Measurements from ENCODE around the gene CCM2.

The CCM2 gene

GRCh38 chr7:44969049-44969700 lies 30.8 kb upstream of the CCM2 start:
- DNase-seq: no peak

- DNase-seq: no peak
Measured at GRCh38 chr7:44969701-44970522, 30.1 kb upstream of the CCM2 start.

- no peak for DNase-seq
Measured at GRCh38 chr7:44970523-44971051, 29.4 kb upstream of the CCM2 start.

- DNase-seq: no peak
Measured at GRCh38 chr7:44971188-44971901, 28.7 kb upstream of the CCM2 start.

GRCh38 chr7:44971902-44972441 lies 28.0 kb upstream of the CCM2 start:
- DNase-seq: no peak

- no peak for DNase-seq
Measured at GRCh38 chr7:44972562-44972961, 27.4 kb upstream of the CCM2 start.

GRCh38 chr7:44973610-44974401 lies 26.2 kb upstream of the CCM2 start:
- no peak for DNase-seq

- no peak for DNase-seq
Measured at GRCh38 chr7:44974549-44974948, 25.5 kb upstream of the CCM2 start.

- no peak for DNase-seq
Measured at GRCh38 chr7:44975331-44976039, 24.5 kb upstream of the CCM2 start.

- DNase-seq: no peak
Measured at GRCh38 chr7:44976040-44976745, 23.8 kb upstream of the CCM2 start.

GRCh38 chr7:44976746-44977196 lies 23.2 kb upstream of the CCM2 start:
- no peak for DNase-seq

GRCh38 chr7:44977304-44977958 lies 22.6 kb upstream of the CCM2 start:
- no peak for DNase-seq

- no peak for DNase-seq
Measured at GRCh38 chr7:44977959-44978335, 22.1 kb upstream of the CCM2 start.

- no peak for DNase-seq
Measured at GRCh38 chr7:44978511-44979366, 21.3 kb upstream of the CCM2 start, which contains the start of gene MYO1G. MYO1G (minus strand) TSS chr7:44979015; CDS start chr7:44978961, 54 bp downstream.

- DNase-seq: no peak
Measured at GRCh38 chr7:44979481-44980392, 20.3 kb upstream of the CCM2 start.

GRCh38 chr7:44980393-44981034 lies 19.5 kb upstream of the CCM2 start:
- DNase-seq: peak; percentile 40

- DNase-seq: no peak
Measured at GRCh38 chr7:44981035-44981706, 18.8 kb upstream of the CCM2 start.
